GM12878 (cell line): ENCODE data around the gene FKBP2. TPM values are rescaled to one million over a fixed set of nuclear protein-coding genes. Genes with fewer than 3 reads are reported as not detected.

Experiments
- ATF3 ChIP-seq: IDR thresholded peaks from 2 replicates; pipeline ENCODE4 v1.6.1; 2011; ENCODE audit warnings: low read depth, mild to moderate bottlenecking, low read length, moderate library complexity, borderline replicate concordance; ENCODE audit errors: extremely low read depth
- BHLHE40 ChIP-seq, 2 experiments: fragments of 450-650 bp in 1 of 2; IDR thresholded peaks; 2 replicates each; pipeline ENCODE4 v1.6.1; 2011 to 2017; ENCODE audit warnings: low read depth in 2 of 2, borderline replicate concordance in 1 of 2, improper control_type of control experiment in 1 of 2, low read length in 1 of 2, mild to moderate bottlenecking in 1 of 2
- CREB1 ChIP-seq: IDR thresholded peaks from 2 replicates; pipeline ENCODE4 v1.6.1; 2012; ENCODE audit warnings: low read depth, mild to moderate bottlenecking, inconsistent platforms
- DPF2 ChIP-seq: fragments of 450-650 bp; IDR thresholded peaks from 2 replicates; pipeline ENCODE4 v1.6.1; 2017; ENCODE audit warnings: mild to moderate bottlenecking
- EZH2 ChIP-seq: IDR thresholded peaks from 2 replicates; pipeline ENCODE4 v1.6.1; 2012; ENCODE audit warnings: low read depth, mild to moderate bottlenecking, control low read depth, inconsistent platforms, low read length, borderline replicate concordance; ENCODE audit not compliant: control insufficient read depth
- HDGF ChIP-seq: fragments of 450-650 bp; IDR thresholded peaks from 2 replicates; pipeline ENCODE4 v1.6.1; 2016; ENCODE audit warnings: antibody characterized with exemption
- LARP7 ChIP-seq: fragments of 450-650 bp; IDR thresholded peaks from 2 replicates; pipeline ENCODE4 v1.6.1; 2017; ENCODE audit warnings: mild to moderate bottlenecking
- MLLT1 ChIP-seq: fragments of 450-650 bp; IDR thresholded peaks from 2 replicates; pipeline ENCODE4 v1.6.1; 2016; ENCODE audit warnings: mild to moderate bottlenecking
- NBN ChIP-seq: fragments of 450-650 bp; IDR thresholded peaks from 2 replicates; pipeline ENCODE4 v1.6.1; 2016
- NKRF ChIP-seq: fragments of 450-650 bp; conservative IDR thresholded peaks from 2 replicates; pipeline ENCODE4 v1.6.1; 2017; ENCODE audit warnings: mild to moderate bottlenecking, moderate library complexity
- NR2F1 ChIP-seq: fragments of 450-650 bp; conservative IDR thresholded peaks from 2 replicates; pipeline ENCODE4 v1.6.1; 2017; ENCODE audit warnings: mild to moderate bottlenecking
- PBX3 ChIP-seq: IDR thresholded peaks from 2 replicates; pipeline ENCODE4 v1.6.1; 2011; ENCODE audit warnings: mild to moderate bottlenecking, low read depth, low read length, moderate library complexity; ENCODE audit not compliant: insufficient replicate concordance
- POLR2AphosphoS2 ChIP-seq: IDR thresholded peaks from 2 replicates; pipeline ENCODE4 v1.6.1; 2011; ENCODE audit warnings: low read depth, mild to moderate bottlenecking, low read length, improper control_type of control experiment, moderate library complexity
- POLR2AphosphoS5 ChIP-seq: IDR thresholded peaks from 2 replicates; pipeline ENCODE4 v1.6.1; 2011; ENCODE audit warnings: mild to moderate bottlenecking, low read length, inconsistent platforms
- RELA ChIP-seq: fragments of 450-650 bp; IDR thresholded peaks from 2 replicates; pipeline ENCODE4 v1.8.0; 2014; ENCODE audit warnings: borderline replicate concordance; ENCODE audit not compliant: partially characterized antibody
- SIN3A ChIP-seq: IDR thresholded peaks from 2 replicates; pipeline ENCODE4 v1.6.1; 2012; ENCODE audit warnings: low read depth, low read length, improper control_type of control experiment
- SRF ChIP-seq, 2 experiments: IDR thresholded peaks; 2 replicates each; pipeline ENCODE4 v1.6.1; 2011; ENCODE audit warnings: low read depth in 2 of 2, low read length in 2 of 2, mild to moderate bottlenecking in 1 of 2, moderate library complexity in 1 of 2
- TAF1 ChIP-seq: IDR thresholded peaks from 2 replicates; pipeline ENCODE4 v1.6.1; 2011; ENCODE audit warnings: mild to moderate bottlenecking, low read depth, low read length, borderline replicate concordance
- ZBTB11 ChIP-seq: fragments of 450-650 bp; formaldehyde crosslinking; IDR thresholded peaks from 2 replicates; pipeline ENCODE4 v1.5.0; 2022; ENCODE audit warnings: mild to moderate bottlenecking, missing genetic modification characterization
- ZNF24 ChIP-seq: fragments of 450-650 bp; IDR thresholded peaks from 2 replicates; pipeline ENCODE4 v1.6.1; 2017; ENCODE audit warnings: antibody characterized with exemption, mild to moderate bottlenecking
- ZZZ3 ChIP-seq: IDR thresholded peaks from 2 replicates; pipeline ENCODE4 v1.6.1; 2011; ENCODE audit warnings: low read depth; ENCODE audit not compliant: control insufficient read depth, insufficient read length
- polyA plus RNA-seq, 11 experiments: library from polyadenylated mRNA; depleted of rRNA in 4 of 11; unstranded in 6 of 11; stranded (reverse) in 5 of 11; fragments of >200 nt; fragmentation: Nextera tagmentation in 4 of 11; fragmentation: Illumina TruSeq in 1 of 11; extraction: Ambion mirVana in 4 of 11; extraction: Trizol in 1 of 11; gene quantifications; 1 replicate in 1 of 11; 2 replicates in 10 of 11; pipeline versions ENCODE4 v1.2.1 to v1.2.3, GENCODE V29; 2011 to 2016; ENCODE audit warnings: inconsistent platforms in 2 of 11, missing spikeins in 2 of 11, low read depth in 1 of 11
- total RNA-seq, 4 experiments: library from RNA; depleted of rRNA in 3 of 4; stranded (reverse); fragments of >200 nt in 3 of 4; fragmentation: Illumina TruSeq in 1 of 4; extraction: Trizol in 1 of 4; gene quantifications; 2 replicates each; pipeline versions ENCODE4 v1.2.1 to v1.2.3, GENCODE V29; 2013 to 2021

The FKBP2 gene
- total and polyA plus RNA-seq, 10 of the 15 experiments (the other 5 are each of a cell fraction or from before 2014, with no cell fraction given): 1.8 to 99.7 (median 39.5) TPM

- TF ChIP-seq ATF3: no peak
- TF ChIP-seq ZZZ3: no peak
- no peak for TF ChIP-seq EZH2
- TF ChIP-seq NR2F1: peak; percentile 44
- TF ChIP-seq ZNF24: no peak
- peak; percentile 64; the same call in 1 of the 2 replicates for TF ChIP-seq TAF1
- TF ChIP-seq SIN3A: peak; percentile 20; the same call in 1 of the 2 replicates
- peak; percentile 90 for TF ChIP-seq LARP7
- peak; percentile 93 for TF ChIP-seq PBX3
- TF ChIP-seq DPF2: peak; percentile 65
- TF ChIP-seq HDGF: peak; percentile 9; the same call in 1 of the 2 replicates
- peak; percentile 70; the same call in 1 of the 2 replicates for TF ChIP-seq NKRF
- TF ChIP-seq ZBTB11 (CRISPR knock-in tag): peak; percentile 58
- no peak for TF ChIP-seq MLLT1
- TF ChIP-seq POLR2AphosphoS5: peak; percentile 45; the same call in 1 of the 2 replicates
- 0 out of 2 replicates have a peak, but pooled peaks have one; percentile 37 for TF ChIP-seq NBN
- no peak for TF ChIP-seq CREB1
- peak in 1 of 2 experiments; percentile 12; a peak in 2 of 4 replicates for TF ChIP-seq BHLHE40 (IDR thresholded peaks at IDR 0.05; ENCODE audit: borderline replicate concordance in 1 of 2, low read depth in 2 of 2, low read length in 1 of 2)
- TF ChIP-seq RELA: no peak
- TF ChIP-seq POLR2AphosphoS2: 0 out of 2 replicates have a peak, but pooled peaks have one; percentile 2
- TF ChIP-seq SRF (IDR thresholded peaks at IDR 0.05; ENCODE audit: low read depth in 2 of 2, low read length in 2 of 2): no peak; a peak in 1 of 4 replicates
Observed at GRCh38 chr11:64241491-64242374, 838 bp downstream of the FKBP2 start (continued).
